Stimulated activated memory B cell treated with anti-CD40 and anti-IgM and Interleukin-4, amounts not matched to agents 10 μg/mL and 1 μg/mL and 100 μg/mL, for 72 hours (primary cell): ENCODE results near the gene SNX4.
A peak's percentile ranks its signal among the peaks of the same experiment; 100 is the strongest.
"Not testable (repeated sequence)": the region's sequence is repeated elsewhere in the genome, so short reads cannot be mapped to it uniquely, and the experiment has no call there.

ENCODE experiments used
- ATAC-seq: fragments of 150-1000 bp; cut with Tn5 transposase; 2 replicates; pipeline ENCODE4 v1.10.0; 2021
- H3K27ac Mint-ChIP-seq: one replicate; pipeline ENCODE4 v1.8.0; 2022; ENCODE audit warnings: mild to moderate bottlenecking, mixed read lengths
- H3K27me3 Mint-ChIP-seq: one replicate; pipeline ENCODE4 v1.8.0; 2022; ENCODE audit warnings: mixed read lengths
- H3K36me3 Mint-ChIP-seq: one replicate; pipeline ENCODE4 v1.8.0; 2022; ENCODE audit warnings: mixed read lengths
- H3K4me1 Mint-ChIP-seq: one replicate; pipeline ENCODE4 v1.8.0; 2022; ENCODE audit warnings: mixed read lengths
- H3K4me3 Mint-ChIP-seq: one replicate; pipeline ENCODE4 v1.8.0; 2022; ENCODE audit warnings: mild to moderate bottlenecking, moderate library complexity, mixed read lengths
- H3K9me3 Mint-ChIP-seq: one replicate; pipeline ENCODE4 v1.8.0; 2022; ENCODE audit warnings: mixed read lengths

SNX4 gene

GRCh38 chr3:125519678-125520562, at the start of gene SNX4:
Gene SNX4, minus strand, starts transcription at chr3:125520202. Its CDS starts 30 bp downstream, at chr3:125520172.
- peak; percentile 97 for ATAC-seq
- Mint-ChIP-seq H3K4me1 (peaks cover 45% of the 10 kb centered on the region), H3K9me3 (no peaks in the 10 kb centered on the region), H3K4me3 (peak within 1 kb of the TSS; percentile 98), H3K27me3 (no peaks in the 10 kb centered on the region), H3K36me3 (peaks cover 21% of the 10 kb centered on the region), H3K27ac (peak within 1 kb of the TSS; percentile 95)

- Mint-ChIP-seq H3K4me3 (no peak overlapping the region), H3K4me1 (no peaks in the 10 kb centered on the region), H3K27ac (peak overlapping the region; percentile 58), H3K36me3 (peaks cover 58% of the 10 kb centered on the region), H3K9me3 (no peaks in the 10 kb centered on the region), H3K27me3 (no peaks in the 10 kb centered on the region)
- no peak for ATAC-seq
These were observed 36.3 kb upstream of the SNX4 start for GRCh38 chr3:125556314-125556713.

GRCh38 chr3:125552401-125552800, 32.4 kb upstream of the SNX4 start:
- H3K9me3 Mint-ChIP-seq, result no peaks in the 10 kb centered on the region
- no peaks in the 10 kb centered on the region for H3K4me1 Mint-ChIP-seq
- H3K4me3 Mint-ChIP-seq, result no peak overlapping the region
- peak overlapping the region; percentile 8 for H3K27ac Mint-ChIP-seq
- H3K27me3 Mint-ChIP-seq, result no peaks in the 10 kb centered on the region
- peaks cover 51% of the 10 kb centered on the region for H3K36me3 Mint-ChIP-seq
- ATAC-seq, result no peak

GRCh38 chr3:125528920-125529319, 8.9 kb upstream of the SNX4 start:
- Mint-ChIP-seq H3K27ac (no peak overlapping the region), H3K9me3 (no peaks in the 10 kb centered on the region), H3K4me3 (no peak overlapping the region), H3K4me1 (no peaks in the 10 kb centered on the region), H3K36me3 (peaks cover 52% of the 10 kb centered on the region), H3K27me3 (no peaks in the 10 kb centered on the region)
- ATAC-seq, result no peak

- Mint-ChIP-seq H3K9me3 (no peaks in the 10 kb centered on the region), H3K27ac (no peak overlapping the region), H3K27me3 (no peaks in the 10 kb centered on the region), H3K36me3 (peaks cover 26% of the 10 kb centered on the region), H3K4me3 (no peak overlapping the region), H3K4me1 (peaks cover 3% of the 10 kb centered on the region)
- no peak for ATAC-seq
These were observed 5.2 kb upstream of the SNX4 start for GRCh38 chr3:125525153-125525552.

GRCh38 chr3:125520563-125520919, 539 bp upstream of the SNX4 start:
- Mint-ChIP-seq H3K4me3 (peak overlapping the region; percentile 98), H3K4me1 (peaks cover 44% of the 10 kb centered on the region), H3K27ac (peak overlapping the region; percentile 95), H3K36me3 (peaks cover 15% of the 10 kb centered on the region)
- not testable (repeated sequence) for H3K27me3 Mint-ChIP-seq, ATAC-seq, H3K9me3 Mint-ChIP-seq

- no peaks in the 10 kb centered on the region for H3K27me3 Mint-ChIP-seq
- peak overlapping the region; percentile 83 for H3K27ac Mint-ChIP-seq
- ATAC-seq, result no peak
- peaks cover 61% of the 10 kb centered on the region for H3K4me1 Mint-ChIP-seq
- H3K9me3 Mint-ChIP-seq, result no peaks in the 10 kb centered on the region
- no peak overlapping the region for H3K4me3 Mint-ChIP-seq
- peaks cover 41% of the 10 kb centered on the region for H3K36me3 Mint-ChIP-seq
These were observed 4.6 kb downstream of the SNX4 start for GRCh38 chr3:125515421-125515820.

GRCh38 chr3:125513490-125514115, 6.4 kb downstream of the SNX4 start:
- no peak for ATAC-seq
- Mint-ChIP-seq H3K27ac (no peak overlapping the region), H3K27me3 (no peaks in the 10 kb centered on the region), H3K9me3 (no peaks in the 10 kb centered on the region), H3K4me3 (no peak overlapping the region), H3K4me1 (peaks cover 46% of the 10 kb centered on the region), H3K36me3 (peaks cover 58% of the 10 kb centered on the region)

GRCh38 chr3:125512135-125512920, 7.7 kb downstream of the SNX4 start:
- Mint-ChIP-seq H3K9me3 (peaks cover under 1% of the 10 kb centered on the region), H3K4me1 (peaks cover 36% of the 10 kb centered on the region), H3K27me3 (no peaks in the 10 kb centered on the region), H3K4me3 (no peak overlapping the region), H3K36me3 (peaks cover 68% of the 10 kb centered on the region), H3K27ac (peak overlapping the region; percentile 25)
- ATAC-seq, result peak; percentile 36

- Mint-ChIP-seq H3K4me1 (peaks cover 28% of the 10 kb centered on the region), H3K36me3 (peaks cover 72% of the 10 kb centered on the region), H3K27ac (peak overlapping the region; percentile 25), H3K9me3 (peaks cover 4% of the 10 kb centered on the region), H3K4me3 (no peak overlapping the region), H3K27me3 (no peaks in the 10 kb centered on the region)
- ATAC-seq, result no peak
These were observed 8.4 kb downstream of the SNX4 start for GRCh38 chr3:125511420-125512118.

- Mint-ChIP-seq H3K27me3 (no peaks in the 10 kb centered on the region), H3K4me1 (peaks cover 17% of the 10 kb centered on the region), H3K27ac (no peak overlapping the region), H3K4me3 (no peak overlapping the region), H3K9me3 (peaks cover 4% of the 10 kb centered on the region), H3K36me3 (peaks cover 70% of the 10 kb centered on the region)
- no peak for ATAC-seq
These were observed 12.9 kb downstream of the SNX4 start for GRCh38 chr3:125507128-125507527.

- no peak overlapping the region for H3K4me3 Mint-ChIP-seq
- H3K27me3 Mint-ChIP-seq, result no peaks in the 10 kb centered on the region
- peaks cover 20% of the 10 kb centered on the region for H3K36me3 Mint-ChIP-seq
- no peak for ATAC-seq
- no peaks in the 10 kb centered on the region for H3K4me1 Mint-ChIP-seq
- no peak overlapping the region for H3K27ac Mint-ChIP-seq
- no peaks in the 10 kb centered on the region for H3K9me3 Mint-ChIP-seq
These were observed 21.4 kb downstream of the SNX4 start for GRCh38 chr3:125498630-125499029.

- Mint-ChIP-seq H3K27me3 (no peaks in the 10 kb centered on the region), H3K36me3 (peaks cover 31% of the 10 kb centered on the region)
- ATAC-seq, result no peak
These were observed 23.3 kb downstream of the SNX4 start for GRCh38 chr3:125496701-125497100.

GRCh38 chr3:125482406-125482805, 37.6 kb downstream of the SNX4 start:
- no peak for ATAC-seq
- no peaks in the 10 kb centered on the region for H3K4me1 Mint-ChIP-seq
- no peaks in the 10 kb centered on the region for H3K27me3 Mint-ChIP-seq
- H3K27ac Mint-ChIP-seq, result no peak overlapping the region
- H3K9me3 Mint-ChIP-seq, result no peaks in the 10 kb centered on the region
- peaks cover 23% of the 10 kb centered on the region for H3K36me3 Mint-ChIP-seq
- H3K4me3 Mint-ChIP-seq, result no peak overlapping the region

More at GRCh38 chr3:125496701-125497100, 23.3 kb downstream of the SNX4 start:
- H3K4me1 Mint-ChIP-seq, result no peaks in the 10 kb centered on the region
- H3K4me3 Mint-ChIP-seq, result no peak overlapping the region
- H3K27ac Mint-ChIP-seq, result no peak overlapping the region
- no peaks in the 10 kb centered on the region for H3K9me3 Mint-ChIP-seq

GRCh38 chr3:125481786-125482185, 38.2 kb downstream of the SNX4 start:
- Mint-ChIP-seq H3K27me3 (no peaks in the 10 kb centered on the region), H3K4me1 (no peaks in the 10 kb centered on the region), H3K9me3 (no peaks in the 10 kb centered on the region), H3K4me3 (no peak overlapping the region), H3K27ac (no peak overlapping the region), H3K36me3 (peaks cover 25% of the 10 kb centered on the region)
- no peak for ATAC-seq
